Measurements from ENCODE around the gene ZNF593OS.

Gene ZNF593OS

DNA sequence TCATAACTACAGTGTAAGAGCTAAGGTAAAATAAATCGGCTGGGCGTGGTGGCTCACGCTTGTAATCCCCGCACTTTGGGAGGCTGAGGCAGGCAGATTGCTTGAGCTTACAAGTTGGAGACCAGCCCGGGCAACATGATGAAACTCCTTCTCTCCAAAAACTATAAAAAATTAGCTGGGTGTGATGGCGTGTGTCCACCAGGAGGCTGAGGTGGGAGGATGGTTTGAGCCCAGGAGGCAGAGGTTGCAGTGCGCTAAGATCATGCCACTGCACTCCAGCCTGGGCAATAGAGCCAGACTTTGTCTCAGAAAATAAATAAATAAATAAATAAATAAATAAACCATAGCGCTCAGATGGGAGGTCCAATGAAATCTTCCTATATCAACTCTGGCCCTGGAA is 29.5 kb downstream of the ZNF593OS start:
- DNase-seq (ENCODE audit: extremely low read depth, low read depth), result no peak
- TF ChIP-seq, protein P1, sequence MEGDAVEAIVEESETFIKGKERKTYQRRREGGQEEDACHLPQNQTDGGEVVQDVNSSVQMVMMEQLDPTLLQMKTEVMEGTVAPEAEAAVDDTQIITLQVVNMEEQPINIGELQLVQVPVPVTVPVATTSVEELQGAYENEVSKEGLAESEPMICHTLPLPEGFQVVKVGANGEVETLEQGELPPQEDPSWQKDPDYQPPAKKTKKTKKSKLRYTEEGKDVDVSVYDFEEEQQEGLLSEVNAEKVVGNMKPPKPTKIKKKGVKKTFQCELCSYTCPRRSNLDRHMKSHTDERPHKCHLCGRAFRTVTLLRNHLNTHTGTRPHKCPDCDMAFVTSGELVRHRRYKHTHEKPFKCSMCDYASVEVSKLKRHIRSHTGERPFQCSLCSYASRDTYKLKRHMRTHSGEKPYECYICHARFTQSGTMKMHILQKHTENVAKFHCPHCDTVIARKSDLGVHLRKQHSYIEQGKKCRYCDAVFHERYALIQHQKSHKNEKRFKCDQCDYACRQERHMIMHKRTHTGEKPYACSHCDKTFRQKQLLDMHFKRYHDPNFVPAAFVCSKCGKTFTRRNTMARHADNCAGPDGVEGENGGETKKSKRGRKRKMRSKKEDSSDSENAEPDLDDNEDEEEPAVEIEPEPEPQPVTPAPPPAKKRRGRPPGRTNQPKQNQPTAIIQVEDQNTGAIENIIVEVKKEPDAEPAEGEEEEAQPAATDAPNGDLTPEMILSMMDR (IDR thresholded peaks at IDR 0.05; ENCODE audit: low read depth, low read length, missing control alignments), result no peak
- no peak overlapping the region for H3K4me3 ChIP-seq (replicated peaks; ENCODE audit: low read depth, low read length)

DNA sequence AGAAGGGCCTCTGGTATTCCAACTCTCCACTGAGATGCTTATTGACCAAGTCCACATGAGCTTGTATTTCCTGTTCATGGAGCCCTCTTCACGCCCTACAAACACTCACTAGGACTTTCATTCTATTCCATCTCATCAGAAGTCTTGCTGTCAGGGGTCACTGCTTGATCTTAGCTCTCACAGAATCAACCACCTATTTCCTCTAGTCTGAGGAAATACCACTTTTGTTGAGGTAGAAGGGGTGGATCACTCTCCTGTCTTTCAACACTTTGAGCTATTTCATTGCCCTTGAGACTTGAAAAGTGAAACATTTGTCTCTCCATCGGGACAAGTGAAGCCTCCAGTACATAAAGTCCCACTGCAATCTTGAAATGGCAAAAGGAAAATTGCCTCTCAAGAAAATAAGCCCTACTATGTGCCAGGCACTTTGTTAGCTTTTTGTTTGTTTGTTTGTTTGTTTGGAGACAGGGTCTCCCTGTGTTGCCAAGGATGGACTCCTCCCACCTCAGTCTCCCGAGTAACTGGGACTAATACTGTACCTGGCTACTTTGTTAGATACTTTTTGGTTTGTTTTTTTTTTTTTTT is 32.6 kb downstream of the ZNF593OS start:
- TF ChIP-seq, protein P1 (IDR thresholded peaks at IDR 0.05; ENCODE audit: low read depth, low read length, missing control alignments), result no peak
- no peak for DNase-seq (ENCODE audit: extremely low read depth, low read depth)
- no peak overlapping the region for H3K4me3 ChIP-seq (replicated peaks; ENCODE audit: low read depth, low read length)

DNA sequence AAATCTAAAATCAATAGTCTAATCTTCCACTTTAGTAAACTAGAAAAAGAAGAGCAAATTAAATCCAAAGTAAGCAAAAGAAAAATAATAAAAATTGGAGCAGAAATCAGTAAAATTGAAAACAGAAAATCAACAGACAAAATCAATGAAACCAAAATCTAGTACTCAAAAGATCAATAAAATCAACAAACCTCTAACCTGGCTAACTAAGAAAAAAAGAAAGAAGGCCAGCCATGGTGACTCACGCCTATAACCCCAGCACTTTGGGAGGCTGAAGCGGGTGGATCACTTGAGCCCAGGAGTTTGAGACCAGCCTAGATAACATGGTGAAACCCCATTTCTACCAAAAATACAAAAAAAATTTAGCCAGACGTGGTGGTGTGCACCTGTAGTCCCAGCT is 37.2 kb downstream of the ZNF593OS start:
- TF ChIP-seq, protein P1 (IDR thresholded peaks at IDR 0.05; ENCODE audit: low read depth, low read length, missing control alignments), result no peak
- no peak overlapping the region for H3K4me3 ChIP-seq (replicated peaks; ENCODE audit: low read depth, low read length)
- DNase-seq (ENCODE audit: extremely low read depth, low read depth), result no peak

DNA sequence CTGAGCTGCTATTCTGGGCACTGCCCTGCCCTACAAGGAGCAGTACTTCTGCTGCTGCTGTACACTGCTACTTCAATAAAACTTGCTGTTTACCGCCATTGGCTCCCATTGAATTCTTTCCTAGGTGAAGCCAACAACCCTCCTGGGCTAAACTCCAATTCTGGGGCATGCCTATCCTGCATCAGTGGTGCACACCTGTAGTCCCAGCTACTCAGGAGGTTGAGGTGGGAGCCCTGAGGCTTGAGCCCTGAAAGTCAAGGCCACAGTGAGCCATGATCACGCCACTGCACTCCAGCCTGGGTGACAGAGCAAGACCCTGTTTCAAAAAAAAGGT is 38.8 kb downstream of the ZNF593OS start:
- H3K4me3 ChIP-seq (replicated peaks; ENCODE audit: low read depth, low read length), result no peak overlapping the region
- TF ChIP-seq, protein P1 (IDR thresholded peaks at IDR 0.05; ENCODE audit: low read depth, low read length, missing control alignments), result no peak
- no peak for DNase-seq (ENCODE audit: extremely low read depth, low read depth)

DNA sequence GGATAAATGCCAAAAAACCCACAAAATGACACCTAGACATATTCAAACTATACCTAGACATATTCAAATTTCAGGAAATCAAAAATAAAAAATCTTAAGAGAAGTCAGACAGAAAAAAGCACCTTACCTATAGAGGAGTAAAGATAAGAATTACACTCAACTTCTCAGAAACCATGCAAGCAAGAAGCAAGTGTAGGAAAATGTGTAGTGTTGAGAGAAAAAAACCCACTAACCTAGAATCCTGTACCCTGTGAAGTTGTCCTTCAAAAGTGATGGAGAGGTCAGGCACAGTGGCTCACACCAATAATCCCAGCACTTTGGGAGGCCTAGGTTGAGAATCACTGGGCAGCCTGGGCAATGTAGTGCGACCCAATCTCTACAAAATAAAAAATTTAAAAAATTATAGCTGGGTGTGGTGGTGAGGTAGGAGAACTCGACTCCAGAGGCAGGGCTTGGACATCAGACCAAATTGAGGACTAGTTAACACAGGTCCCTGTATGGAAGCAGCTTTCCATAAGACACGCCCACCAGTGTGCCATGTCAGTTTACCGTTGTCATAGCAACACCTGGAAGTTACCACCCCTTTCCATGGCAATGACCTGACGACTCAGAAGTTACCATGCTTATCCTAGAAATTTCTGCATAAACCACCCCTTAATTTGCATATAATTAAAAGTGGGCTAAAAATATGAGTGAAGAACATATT is 39.4 kb downstream of the ZNF593OS start:
- TF ChIP-seq, protein P1 (IDR thresholded peaks at IDR 0.05; ENCODE audit: low read depth, low read length, missing control alignments), result no peak

DNA sequence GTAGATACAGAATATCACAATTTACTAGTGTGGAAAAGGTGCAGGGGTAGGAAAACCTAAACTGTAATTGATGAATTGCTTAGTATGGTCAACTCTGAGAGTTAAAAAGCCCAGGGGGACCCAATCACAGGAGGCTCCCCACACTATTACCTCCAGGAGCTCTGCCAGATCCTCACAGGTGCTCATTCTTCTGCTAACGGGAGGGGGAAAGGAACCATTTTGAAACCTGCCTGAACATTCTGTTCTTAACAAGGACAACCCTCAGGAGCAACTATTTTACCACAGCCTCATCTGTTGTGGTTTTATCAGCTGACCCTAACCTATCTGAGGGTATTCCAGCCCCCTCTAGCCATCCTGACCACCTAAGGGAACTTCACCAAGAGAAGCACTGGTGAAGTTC is 40.9 kb downstream of the ZNF593OS start:
- DNase-seq (ENCODE audit: extremely low read depth, low read depth), result no peak

More for the DNA sequence above, 39.4 kb downstream of the ZNF593OS start:
- H3K4me3 ChIP-seq (replicated peaks; ENCODE audit: low read depth, low read length), result no peak overlapping the region
- no peak for DNase-seq (ENCODE audit: extremely low read depth, low read depth)

More for the DNA sequence above, 40.9 kb downstream of the ZNF593OS start:
- TF ChIP-seq, protein P1 (IDR thresholded peaks at IDR 0.05; ENCODE audit: low read depth, low read length, missing control alignments), result no peak
- no peak overlapping the region for H3K4me3 ChIP-seq (replicated peaks; ENCODE audit: low read depth, low read length)
